Measurements from ENCODE around the gene TRIM44.

TRIM44 gene

GRCh38 chr11:35721651-35722282 lies 59.2 kb downstream of the TRIM44 start:
- ChIA-PET POLR2A (ENCODE audit: low non-redundant PET) (no interaction called here), CTCF (no interaction called here)
- no peak overlapping the region for H3K27ac ChIP-seq
- no peak for DNase-seq (ENCODE audit: low spot score)
- TF ChIP-seq, protein P1, sequence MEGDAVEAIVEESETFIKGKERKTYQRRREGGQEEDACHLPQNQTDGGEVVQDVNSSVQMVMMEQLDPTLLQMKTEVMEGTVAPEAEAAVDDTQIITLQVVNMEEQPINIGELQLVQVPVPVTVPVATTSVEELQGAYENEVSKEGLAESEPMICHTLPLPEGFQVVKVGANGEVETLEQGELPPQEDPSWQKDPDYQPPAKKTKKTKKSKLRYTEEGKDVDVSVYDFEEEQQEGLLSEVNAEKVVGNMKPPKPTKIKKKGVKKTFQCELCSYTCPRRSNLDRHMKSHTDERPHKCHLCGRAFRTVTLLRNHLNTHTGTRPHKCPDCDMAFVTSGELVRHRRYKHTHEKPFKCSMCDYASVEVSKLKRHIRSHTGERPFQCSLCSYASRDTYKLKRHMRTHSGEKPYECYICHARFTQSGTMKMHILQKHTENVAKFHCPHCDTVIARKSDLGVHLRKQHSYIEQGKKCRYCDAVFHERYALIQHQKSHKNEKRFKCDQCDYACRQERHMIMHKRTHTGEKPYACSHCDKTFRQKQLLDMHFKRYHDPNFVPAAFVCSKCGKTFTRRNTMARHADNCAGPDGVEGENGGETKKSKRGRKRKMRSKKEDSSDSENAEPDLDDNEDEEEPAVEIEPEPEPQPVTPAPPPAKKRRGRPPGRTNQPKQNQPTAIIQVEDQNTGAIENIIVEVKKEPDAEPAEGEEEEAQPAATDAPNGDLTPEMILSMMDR (conservative IDR thresholded peaks at IDR 0.05; ENCODE audit: low read depth): no peak

GRCh38 chr11:35722641-35723040 lies 60.1 kb downstream of the TRIM44 start:
- no peak overlapping the region for H3K27ac ChIP-seq
- no peak for DNase-seq (ENCODE audit: low spot score)
- TF ChIP-seq, protein P1 (conservative IDR thresholded peaks at IDR 0.05; ENCODE audit: low read depth): no peak
- POLR2A ChIA-PET (ENCODE audit: low non-redundant PET): no interaction called here
- CTCF ChIA-PET: no interaction called here

GRCh38 chr11:35723493-35723892 lies 60.9 kb downstream of the TRIM44 start:
- CTCF ChIA-PET: no interaction called here

DNA sequence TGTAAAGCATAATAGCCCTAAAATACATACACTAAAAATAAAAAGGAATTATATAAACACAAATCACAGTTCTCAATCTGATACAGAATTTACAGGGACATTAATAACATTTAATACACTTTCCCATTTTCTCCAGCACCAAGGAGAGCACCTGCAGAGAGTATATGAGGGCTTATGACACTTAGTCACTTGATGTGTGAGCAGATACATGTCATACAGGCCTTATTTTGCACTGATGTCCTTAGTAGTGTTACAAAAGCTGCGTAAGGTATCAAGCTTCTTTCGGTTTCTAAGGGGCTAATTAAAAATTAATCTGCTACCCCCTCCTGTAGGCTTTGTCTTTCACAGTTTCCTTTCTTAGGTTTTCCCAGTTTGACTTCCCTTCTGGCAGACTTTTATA lies 61.3 kb downstream of the TRIM44 start:
- TF ChIP-seq, protein P1 (conservative IDR thresholded peaks at IDR 0.05; ENCODE audit: low read depth): no peak
- H3K27ac ChIP-seq: no peak overlapping the region
- POLR2A ChIA-PET (ENCODE audit: low non-redundant PET): no interaction called here
- DNase-seq (ENCODE audit: low spot score): no peak
- CTCF ChIA-PET: no interaction called here

More at GRCh38 chr11:35723493-35723892, 60.9 kb downstream of the TRIM44 start:
- TF ChIP-seq, protein P1 (conservative IDR thresholded peaks at IDR 0.05; ENCODE audit: low read depth): no peak
- POLR2A ChIA-PET (ENCODE audit: low non-redundant PET): no interaction called here
- no peak overlapping the region for H3K27ac ChIP-seq
- DNase-seq (ENCODE audit: low spot score): peak; percentile 5

GRCh38 chr11:35725885-35726284 lies 63.3 kb downstream of the TRIM44 start:
- DNase-seq (ENCODE audit: low spot score): peak; percentile 37
- CTCF ChIA-PET: interaction anchor here (0.6 kb wide), 1 partner anchor 533 kb away, joined by 4 read pairs; no protein-coding TSS in a partner anchor
- POLR2A ChIA-PET (ENCODE audit: low non-redundant PET): no interaction called here
- TF ChIP-seq, protein P1 (conservative IDR thresholded peaks at IDR 0.05; ENCODE audit: low read depth): no peak
- H3K27ac ChIP-seq: no peak overlapping the region

GRCh38 chr11:35727140-35727539 lies 64.6 kb downstream of the TRIM44 start:
- ChIA-PET CTCF (no interaction called here), POLR2A (ENCODE audit: low non-redundant PET) (no interaction called here)
- DNase-seq (ENCODE audit: low spot score): no peak
- H3K27ac ChIP-seq: no peak overlapping the region
- TF ChIP-seq, protein P1 (conservative IDR thresholded peaks at IDR 0.05; ENCODE audit: low read depth): no peak

All from RWPE1 (cell line).